BE2C (cell line): Measurements from ENCODE around the gene NOXA1.

Source experiments
- DNase-seq: peaks from one replicate; pipeline ENCODE4 v3.0.0-alpha.2; 2020
- H3K27me3 ChIP-seq: fragments of 250-450 bp; sonication (Bioruptor Pico); 2 replicates; pipeline ENCODE4 v1.5.1; 2020; ENCODE audit warnings: mild to moderate bottlenecking
- H3K36me3 ChIP-seq: fragments of 250-450 bp; sonication (Bioruptor Pico); 2 replicates; pipeline ENCODE4 v1.5.1; 2020; ENCODE audit warnings: mild to moderate bottlenecking
- H3K4me1 ChIP-seq: fragments of 250-450 bp; sonication (Bioruptor Pico); 2 replicates; pipeline ENCODE4 v1.5.1; 2020
- H3K4me3 ChIP-seq: 2 replicates; pipeline ENCODE4 v1.5.1; 2011; ENCODE audit warnings: low read depth, low read length
- H3K9me3 ChIP-seq: fragments of 250-450 bp; sonication (Bioruptor Pico); 2 replicates; pipeline ENCODE4 v1.5.1; 2020
- TF ChIP-seq, protein P1 (sequence below): IDR thresholded peaks from 2 replicates; pipeline ENCODE4 v1.5.1; 2012; ENCODE audit warnings: mild to moderate bottlenecking, low read depth, low read length

NOXA1 gene

DNA sequence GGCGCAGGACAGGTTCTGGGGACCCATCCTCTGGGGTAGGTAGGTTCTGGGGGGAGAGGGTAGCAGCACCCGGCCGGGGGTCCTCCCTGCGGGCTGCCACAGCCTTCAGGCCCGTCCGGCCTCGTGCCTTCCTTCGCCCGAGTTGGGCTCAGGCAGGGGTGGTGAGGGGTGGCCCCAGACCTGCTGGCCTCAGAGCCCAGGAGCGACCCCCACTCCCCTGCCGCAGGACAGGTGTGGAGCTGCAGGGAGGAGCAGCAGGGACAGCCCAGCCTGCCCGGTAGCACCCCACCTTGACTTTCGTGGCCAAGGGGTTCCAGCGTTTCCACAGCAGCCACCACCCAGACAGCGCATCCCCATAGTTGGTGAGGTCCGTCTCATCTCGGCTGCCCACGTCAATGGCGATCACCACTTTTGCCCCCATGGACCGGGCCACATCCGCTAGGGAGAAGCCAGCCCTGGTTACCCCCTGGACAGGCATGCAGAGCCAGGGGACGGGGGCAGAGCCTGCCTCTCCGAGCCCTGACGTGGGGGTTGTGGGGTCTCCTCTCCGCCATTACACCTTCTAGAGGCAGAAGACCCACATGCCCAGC, 39.3 kb downstream of the NOXA1 start:
- peaks cover 11% of the 10 kb centered on the region for H3K4me1 ChIP-seq
- TF ChIP-seq, protein P1, sequence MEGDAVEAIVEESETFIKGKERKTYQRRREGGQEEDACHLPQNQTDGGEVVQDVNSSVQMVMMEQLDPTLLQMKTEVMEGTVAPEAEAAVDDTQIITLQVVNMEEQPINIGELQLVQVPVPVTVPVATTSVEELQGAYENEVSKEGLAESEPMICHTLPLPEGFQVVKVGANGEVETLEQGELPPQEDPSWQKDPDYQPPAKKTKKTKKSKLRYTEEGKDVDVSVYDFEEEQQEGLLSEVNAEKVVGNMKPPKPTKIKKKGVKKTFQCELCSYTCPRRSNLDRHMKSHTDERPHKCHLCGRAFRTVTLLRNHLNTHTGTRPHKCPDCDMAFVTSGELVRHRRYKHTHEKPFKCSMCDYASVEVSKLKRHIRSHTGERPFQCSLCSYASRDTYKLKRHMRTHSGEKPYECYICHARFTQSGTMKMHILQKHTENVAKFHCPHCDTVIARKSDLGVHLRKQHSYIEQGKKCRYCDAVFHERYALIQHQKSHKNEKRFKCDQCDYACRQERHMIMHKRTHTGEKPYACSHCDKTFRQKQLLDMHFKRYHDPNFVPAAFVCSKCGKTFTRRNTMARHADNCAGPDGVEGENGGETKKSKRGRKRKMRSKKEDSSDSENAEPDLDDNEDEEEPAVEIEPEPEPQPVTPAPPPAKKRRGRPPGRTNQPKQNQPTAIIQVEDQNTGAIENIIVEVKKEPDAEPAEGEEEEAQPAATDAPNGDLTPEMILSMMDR = no peak

DNA sequence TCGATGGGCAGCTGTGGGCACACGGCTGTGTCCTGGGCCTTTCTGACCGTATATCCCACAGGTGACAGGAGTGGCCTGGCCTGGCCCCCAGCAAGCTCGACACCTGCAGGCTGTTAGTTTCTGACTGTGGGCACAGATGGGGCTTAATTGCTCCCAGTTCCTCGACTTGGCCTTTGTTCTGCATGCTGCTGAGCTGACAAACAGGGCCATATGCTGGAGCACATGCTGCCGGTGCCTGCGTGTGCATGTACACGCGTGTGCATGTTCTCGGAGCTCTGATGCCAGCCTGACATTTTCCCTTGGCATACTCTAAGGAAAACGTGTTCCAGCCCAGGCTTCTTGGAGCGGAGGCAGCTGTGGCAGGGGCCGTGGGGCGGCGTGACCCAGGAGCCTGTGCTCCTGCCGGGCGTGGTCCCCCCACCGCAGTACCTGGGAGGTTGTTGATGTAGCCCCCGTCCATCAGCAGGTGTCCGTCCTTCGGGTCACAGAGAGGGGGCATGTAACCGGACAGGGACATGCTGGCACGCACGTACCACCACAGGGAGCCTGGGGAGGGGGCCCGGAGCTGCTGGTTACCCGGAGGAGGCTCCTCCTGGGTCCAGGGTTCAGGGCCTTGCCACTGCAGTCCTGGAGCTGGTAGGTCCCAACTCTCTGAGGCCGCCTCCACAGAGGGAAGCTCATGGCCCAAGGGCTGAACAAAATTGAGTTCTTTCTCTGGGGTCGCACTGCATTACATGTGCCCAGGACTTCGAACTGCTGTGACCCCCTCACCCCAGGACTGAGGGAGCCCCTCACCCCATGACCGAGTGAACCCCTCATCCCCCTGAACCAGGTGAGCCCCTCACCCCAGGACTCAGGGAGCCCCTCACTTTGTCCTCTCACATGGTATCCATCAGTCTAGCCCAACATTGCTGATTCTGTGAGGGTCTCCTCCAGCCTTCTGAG, 40.1 kb downstream of the NOXA1 start:
- no peak overlapping the region for H3K4me3 ChIP-seq
- H3K27me3 ChIP-seq = no peaks in the 10 kb centered on the region
- TF ChIP-seq, protein P1 = no peak
- H3K4me1 ChIP-seq = peaks cover 5% of the 10 kb centered on the region
- DNase-seq = no peak
- 0 out of 2 replicates have a peak, but pooled peaks cover 3% of the 10 kb centered on the region for H3K36me3 ChIP-seq
- H3K9me3 ChIP-seq = no peaks in the 10 kb centered on the region

More for the DNA sequence above, 39.3 kb downstream of the NOXA1 start:
- no peak overlapping the region for H3K4me3 ChIP-seq
- DNase-seq = peak; percentile 11
- peaks cover 11% of the 10 kb centered on the region for H3K36me3 ChIP-seq
- H3K27me3 ChIP-seq = no peaks in the 10 kb centered on the region
- no peaks in the 10 kb centered on the region for H3K9me3 ChIP-seq

DNA sequence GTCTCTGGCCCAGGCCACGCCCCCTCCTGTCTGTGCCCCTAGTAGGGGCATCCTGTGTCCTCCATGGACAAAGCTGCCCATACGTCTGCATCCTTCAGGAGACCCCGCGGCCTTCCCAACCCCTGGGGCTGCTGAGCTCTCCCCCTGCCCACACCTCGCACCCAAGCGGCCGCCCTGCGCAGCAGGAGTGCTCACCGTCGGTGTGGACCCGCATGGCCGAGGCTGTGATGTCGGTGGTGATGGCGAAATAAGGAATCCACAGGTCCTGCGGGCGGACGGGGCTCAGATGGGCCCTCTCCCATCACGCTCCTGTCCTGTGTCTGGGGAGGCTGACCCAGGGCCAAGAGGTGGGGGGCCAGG, 40.7 kb downstream of the NOXA1 start:
- TF ChIP-seq, protein P1 = no peak
- H3K9me3 ChIP-seq = no peaks in the 10 kb centered on the region
- H3K36me3 ChIP-seq = no peaks in the 10 kb centered on the region
- H3K4me3 ChIP-seq = no peak overlapping the region
- DNase-seq = no peak
- peaks cover 5% of the 10 kb centered on the region for H3K4me1 ChIP-seq
- no peaks in the 10 kb centered on the region for H3K27me3 ChIP-seq

DNA sequence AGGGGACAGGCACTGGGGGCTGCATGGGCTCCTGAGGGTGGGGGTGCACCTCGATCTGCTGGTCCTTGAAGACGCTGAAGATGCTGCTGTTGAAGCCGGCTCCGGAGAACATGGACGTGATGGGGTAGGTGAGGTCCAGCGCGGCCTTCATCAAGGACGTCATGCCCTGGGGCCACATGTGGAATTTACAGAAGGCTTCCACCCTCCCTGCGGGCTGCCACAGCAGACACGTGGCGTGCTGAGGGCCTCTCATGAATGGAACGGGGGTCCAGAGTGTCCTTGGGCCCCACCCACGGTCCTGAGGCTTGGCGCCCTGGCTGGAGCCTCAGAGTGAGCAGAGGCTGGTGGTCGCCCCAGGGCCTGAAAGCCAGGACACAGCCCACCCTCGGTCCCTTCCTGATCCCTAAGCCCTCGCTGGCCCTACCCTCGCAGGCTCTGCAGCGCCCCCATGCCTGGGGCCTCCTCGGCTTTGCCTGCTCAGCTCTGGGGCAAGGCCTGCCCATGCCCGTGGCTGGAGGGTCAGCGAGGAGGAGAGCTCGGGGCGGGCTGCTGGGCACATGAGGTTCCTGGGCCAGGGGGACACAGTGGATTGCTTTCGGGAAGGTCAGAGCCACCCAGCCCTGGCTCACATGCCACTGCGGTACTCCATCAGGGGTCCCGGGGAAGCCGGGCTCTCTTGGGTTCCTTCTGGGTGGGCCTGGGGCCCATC, 41.3 kb downstream of the NOXA1 start:
- Histone ChIP-seq H3K27me3 (no peaks in the 10 kb centered on the region), H3K36me3 (no peaks in the 10 kb centered on the region), H3K4me3 (no peak overlapping the region), H3K9me3 (no peaks in the 10 kb centered on the region), H3K4me1 (peaks cover 4% of the 10 kb centered on the region)
- TF ChIP-seq, protein P1 = no peak
- no peak for DNase-seq

DNA sequence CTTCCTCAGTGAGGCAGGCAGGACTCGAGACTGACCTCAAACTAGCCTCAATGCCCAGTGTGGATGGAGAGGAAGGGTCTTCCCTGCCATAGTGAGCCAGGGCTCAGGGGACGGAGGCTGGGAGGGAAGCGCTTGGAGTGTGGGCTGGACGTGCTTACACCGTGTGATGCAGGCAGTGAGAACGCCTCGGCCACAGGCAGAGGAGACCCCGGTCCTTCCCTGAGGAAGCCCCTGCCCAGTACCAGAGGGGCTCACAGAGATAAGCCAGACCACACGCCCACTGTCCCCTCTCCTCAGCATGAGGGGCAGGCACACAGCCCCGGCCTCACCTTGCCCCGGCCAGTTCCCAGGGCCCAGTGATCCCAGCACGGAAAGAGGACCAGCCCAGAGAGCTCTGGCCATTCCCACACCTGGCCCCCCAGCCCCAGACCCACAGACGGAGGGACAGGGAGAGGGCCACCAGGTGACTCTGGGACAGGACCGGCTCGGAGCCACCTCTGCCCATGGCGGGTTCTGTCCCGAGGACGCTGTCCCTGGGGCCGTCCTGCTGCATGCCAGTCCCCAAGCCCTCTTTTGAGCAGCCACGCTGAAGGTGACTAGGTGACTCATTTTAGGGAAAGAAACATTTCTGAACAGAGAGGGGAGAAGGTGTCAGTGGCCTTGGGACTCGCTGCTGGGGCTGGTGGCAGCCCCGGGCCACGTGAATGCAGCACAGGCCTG, 42.0 kb downstream of the NOXA1 start:
- DNase-seq = no peak
- H3K4me1 ChIP-seq = no peaks in the 10 kb centered on the region

More for the DNA sequence above, 42.0 kb downstream of the NOXA1 start:
- no peaks in the 10 kb centered on the region for H3K36me3 ChIP-seq
- no peaks in the 10 kb centered on the region for H3K27me3 ChIP-seq
- H3K9me3 ChIP-seq = no peaks in the 10 kb centered on the region
- TF ChIP-seq, protein P1 = no peak
- no peak overlapping the region for H3K4me3 ChIP-seq
